ENCODE measurements around the gene DYSF.

Gene DYSF

GRCh38 chr2:71700658-71701397 lies 247.5 kb downstream of the DYSF start:
- peak; percentile 28 for DNase-seq (ENCODE audit: low read depth)
- no peak for TF ChIP-seq CTCF (conservative IDR thresholded peaks at IDR 0.05; ENCODE audit: low read length)
- H3K4me3 ChIP-seq (ENCODE audit: low read length): no peak overlapping the region

- H3K4me3 ChIP-seq (ENCODE audit: low read length): no peak overlapping the region
- TF ChIP-seq CTCF (conservative IDR thresholded peaks at IDR 0.05; ENCODE audit: low read length): no peak
- DNase-seq (ENCODE audit: low read depth): no peak
Observed at GRCh38 chr2:71702071-71702970, 249.0 kb downstream of the DYSF start.

GRCh38 chr2:71702971-71703898 lies 249.9 kb downstream of the DYSF start:
- DNase-seq (ENCODE audit: low read depth): no peak
- TF ChIP-seq CTCF (conservative IDR thresholded peaks at IDR 0.05; ENCODE audit: low read length): no peak
- H3K4me3 ChIP-seq (ENCODE audit: low read length): no peak overlapping the region

GRCh38 chr2:71704131-71704561 lies 250.8 kb downstream of the DYSF start:
- no peak overlapping the region for H3K4me3 ChIP-seq (ENCODE audit: low read length)
- no peak for DNase-seq (ENCODE audit: low read depth)

GRCh38 chr2:71704688-71705087 lies 251.3 kb downstream of the DYSF start:
- TF ChIP-seq CTCF (conservative IDR thresholded peaks at IDR 0.05; ENCODE audit: low read length): no peak
- no peak for DNase-seq (ENCODE audit: low read depth)
- no peak overlapping the region for H3K4me3 ChIP-seq (ENCODE audit: low read length)

More at GRCh38 chr2:71704131-71704561, 250.8 kb downstream of the DYSF start:
- no peak for TF ChIP-seq CTCF (conservative IDR thresholded peaks at IDR 0.05; ENCODE audit: low read length)

GRCh38 chr2:71705171-71705960 lies 252.0 kb downstream of the DYSF start:
- no peak for DNase-seq (ENCODE audit: low read depth)
- TF ChIP-seq CTCF (conservative IDR thresholded peaks at IDR 0.05; ENCODE audit: low read length): no peak
- no peak overlapping the region for H3K4me3 ChIP-seq (ENCODE audit: low read length)
